Activated naive CD8-positive, alpha-beta T cell treated with anti-CD3 and anti-CD28 coated beads, Interleukin-2, amount 50 U/mL, for 24 hours (primary cell): ENCODE results near the gene HLA-DRB5.
A peak's percentile ranks its signal among the peaks of the same experiment; 100 is the strongest.
"Not testable (repeated sequence)": the region's sequence is repeated elsewhere in the genome, so short reads cannot be mapped to it uniquely, and the experiment has no call there.

Experiments
- ATAC-seq: fragments of 150-1000 bp; cut with Tn5 transposase; one replicate; pipeline ENCODE4 v1.10.0; 2021
- DNase-seq: peaks from one replicate; pipeline ENCODE4 v3.0.0; 2021
- H3K27ac Mint-ChIP-seq: one replicate; pipeline ENCODE4 v1.8.0; 2021; ENCODE audit warnings: mild to moderate bottlenecking, mixed read lengths
- H3K27me3 Mint-ChIP-seq: one replicate; pipeline ENCODE4 v1.8.0; 2021; ENCODE audit warnings: mixed read lengths
- H3K36me3 Mint-ChIP-seq: one replicate; pipeline ENCODE4 v1.8.0; 2021; ENCODE audit warnings: low read depth, mixed read lengths
- H3K4me1 Mint-ChIP-seq: one replicate; pipeline ENCODE4 v1.8.0; 2021; ENCODE audit warnings: mixed read lengths
- H3K4me3 Mint-ChIP-seq: one replicate; pipeline ENCODE4 v1.8.0; 2021; ENCODE audit warnings: mild to moderate bottlenecking, moderate library complexity, mixed read lengths
- H3K9me3 Mint-ChIP-seq: one replicate; pipeline ENCODE4 v1.8.0; 2021; ENCODE audit warnings: mixed read lengths

HLA-DRB5 gene

GRCh38 chr6:32473376-32474348 is 56.4 kb downstream of the HLA-DRB5 start:
- H3K36me3 Mint-ChIP-seq, H3K4me3 Mint-ChIP-seq, H3K9me3 Mint-ChIP-seq, DNase-seq: not testable (repeated sequence)
- Mint-ChIP-seq H3K27ac (peak overlapping the region; percentile 73), H3K27me3 (peaks cover 14% of the 10 kb centered on the region), H3K4me1 (peaks cover 11% of the 10 kb centered on the region)
- ATAC-seq = peak; percentile 90

- peak; percentile 20 for ATAC-seq
- Mint-ChIP-seq H3K9me3 (no peaks in the 10 kb centered on the region), H3K27ac (no peak overlapping the region), H3K4me3 (peak overlapping the region; percentile 2), H3K4me1 (peaks cover 11% of the 10 kb centered on the region), H3K27me3 (peaks cover 17% of the 10 kb centered on the region), H3K36me3 (no peaks in the 10 kb centered on the region)
- no peak for DNase-seq
Measured at GRCh38 chr6:32472781-32473375, 57.2 kb downstream of the HLA-DRB5 start.

GRCh38 chr6:32467743-32468503 is 62.2 kb downstream of the HLA-DRB5 start:
- not testable (repeated sequence) for H3K4me1 Mint-ChIP-seq, H3K4me3 Mint-ChIP-seq, H3K36me3 Mint-ChIP-seq, ATAC-seq, DNase-seq, H3K27ac Mint-ChIP-seq
- H3K9me3 Mint-ChIP-seq = peaks cover 11% of the 10 kb centered on the region
- H3K27me3 Mint-ChIP-seq = peaks cover 26% of the 10 kb centered on the region
